Mesenchymal stem cell (in vitro differentiated cells and primary cell): ENCODE measurements around the gene ORAI2.

Source experiments
- DNase-seq: peaks from one replicate; pipeline ENCODE4 v3.0.0-alpha.2; 2013
- H2AFZ ChIP-seq: one replicate; pipeline ENCODE4 v1.6.1; 2013; ENCODE audit warnings: low read depth, mild to moderate bottlenecking, control low read depth, inconsistent platforms, low read length, moderate library complexity
- H2AK5ac ChIP-seq: 2 replicates; pipeline ENCODE4 v1.6.1; 2013; ENCODE audit warnings: low read length, moderate library complexity, mild to moderate bottlenecking, inconsistent platforms; ENCODE audit not compliant: severe bottlenecking
- H2BK120ac ChIP-seq: one replicate; pipeline ENCODE4 v1.6.1; 2013; ENCODE audit warnings: low read depth, mild to moderate bottlenecking, inconsistent platforms, low read length, moderate library complexity
- H2BK12ac ChIP-seq, 2 experiments: one replicate each; pipeline ENCODE4 v1.6.1; 2013; ENCODE audit warnings: inconsistent platforms in 2 of 2, low read length in 2 of 2, mild to moderate bottlenecking in 2 of 2, moderate library complexity in 2 of 2, control low read depth in 1 of 2
- H2BK15ac ChIP-seq: one replicate; pipeline ENCODE4 v1.6.1; 2013; ENCODE audit warnings: mild to moderate bottlenecking, low read depth, inconsistent platforms; ENCODE audit not compliant: poor library complexity, severe bottlenecking
- H2BK5ac ChIP-seq: 2 replicates; pipeline ENCODE4 v1.6.1; 2013; ENCODE audit warnings: low read depth, mild to moderate bottlenecking, low read length, control low read depth, inconsistent platforms; ENCODE audit not compliant: poor library complexity, severe bottlenecking
- H3K14ac ChIP-seq, 2 experiments: one replicate each; pipeline ENCODE4 v1.6.1; 2013; ENCODE audit warnings: inconsistent platforms in 2 of 2, low read length in 2 of 2, control low read depth in 1 of 2, mild to moderate bottlenecking in 1 of 2, moderate library complexity in 1 of 2
- H3K18ac ChIP-seq, 2 experiments: one replicate each; pipeline ENCODE4 v1.6.1; 2013; ENCODE audit warnings: inconsistent platforms in 2 of 2, low read length in 2 of 2, control low read depth in 1 of 2, low read depth in 1 of 2, mild to moderate bottlenecking in 1 of 2
- H3K23ac ChIP-seq, 2 experiments: one replicate each; pipeline ENCODE4 v1.6.1; 2013; ENCODE audit warnings: inconsistent platforms in 2 of 2, low read length in 2 of 2, mild to moderate bottlenecking in 2 of 2, moderate library complexity in 2 of 2, control low read depth in 1 of 2
- H3K27ac ChIP-seq: 2 replicates; pipeline ENCODE4 v1.5.1; 2013; ENCODE audit warnings: mild to moderate bottlenecking, moderate library complexity, low read length, control low read depth, inconsistent platforms; ENCODE audit not compliant: poor library complexity, severe bottlenecking
- H3K27me3 ChIP-seq, 2 experiments: 2 replicates each; pipeline versions ENCODE4 v1.6.1 to v1.7.0; 2013; ENCODE audit warnings: low read length in 2 of 2, mild to moderate bottlenecking in 2 of 2, moderate library complexity in 2 of 2, control low read depth in 1 of 2, inconsistent platforms in 1 of 2; ENCODE audit not compliant: control insufficient read depth in 1 of 2, insufficient read depth in 1 of 2
- H3K36me3 ChIP-seq, 2 experiments: 2 replicates each; pipeline versions ENCODE4 v1.6.1 to v1.7.0; 2013; ENCODE audit warnings: low read length in 2 of 2, control low read depth in 1 of 2, inconsistent platforms in 1 of 2, low read depth in 1 of 2, mild to moderate bottlenecking in 1 of 2; ENCODE audit not compliant: insufficient read depth in 2 of 2, control insufficient read depth in 1 of 2
- H3K4ac ChIP-seq, 2 experiments: one replicate each; pipeline ENCODE4 v1.6.1; 2013; ENCODE audit warnings: inconsistent platforms in 2 of 2, low read length in 2 of 2, mild to moderate bottlenecking in 2 of 2, moderate library complexity in 2 of 2, control low read depth in 1 of 2, low read depth in 1 of 2
- H3K4me1 ChIP-seq: 2 replicates; pipeline ENCODE4 v1.6.1; 2013; ENCODE audit warnings: low read depth, low read length, control low read depth; ENCODE audit not compliant: control insufficient read depth, insufficient read depth
- H3K4me2 ChIP-seq: 2 replicates; pipeline ENCODE4 v1.6.1; 2013; ENCODE audit warnings: low read length, mild to moderate bottlenecking, inconsistent platforms; ENCODE audit not compliant: poor library complexity, severe bottlenecking
- H3K4me3 ChIP-seq, 2 experiments: 2 replicates each; pipeline versions ENCODE4 v1.5.1 to v1.7.0; 2013; ENCODE audit warnings: low read length in 2 of 2, mild to moderate bottlenecking in 2 of 2, control low read depth in 1 of 2, low read depth in 1 of 2; ENCODE audit not compliant: insufficient read depth in 1 of 2
- H3K79me1 ChIP-seq: replicated peaks from 2 replicates; pipeline ENCODE4 v1.6.1; 2013; ENCODE audit warnings: mild to moderate bottlenecking, control low read depth, low read length, inconsistent platforms; ENCODE audit not compliant: poor library complexity, severe bottlenecking
- H3K9ac ChIP-seq: 2 replicates; pipeline ENCODE4 v1.7.0; 2013; ENCODE audit warnings: mild to moderate bottlenecking, low read length, moderate library complexity
- H3K9me3 ChIP-seq: 2 replicates; pipeline ENCODE4 v1.7.0; 2013; ENCODE audit warnings: mild to moderate bottlenecking, low read length; ENCODE audit not compliant: control insufficient read depth
- H4K8ac ChIP-seq: one replicate; pipeline ENCODE4 v1.6.1; 2013; ENCODE audit warnings: inconsistent platforms, mild to moderate bottlenecking, low read length, moderate library complexity
- H4K91ac ChIP-seq: one replicate; pipeline ENCODE4 v1.6.1; 2013; ENCODE audit warnings: mild to moderate bottlenecking, low read length, inconsistent platforms
- WGBS: methylation state at CpG from one replicate; pipeline ENCODE4 v1.1.7; 2013; ENCODE audit warnings: mixed read lengths; 5-methylcytosine and 5-hydroxymethylcytosine counted together

The ORAI2 gene

DNA sequence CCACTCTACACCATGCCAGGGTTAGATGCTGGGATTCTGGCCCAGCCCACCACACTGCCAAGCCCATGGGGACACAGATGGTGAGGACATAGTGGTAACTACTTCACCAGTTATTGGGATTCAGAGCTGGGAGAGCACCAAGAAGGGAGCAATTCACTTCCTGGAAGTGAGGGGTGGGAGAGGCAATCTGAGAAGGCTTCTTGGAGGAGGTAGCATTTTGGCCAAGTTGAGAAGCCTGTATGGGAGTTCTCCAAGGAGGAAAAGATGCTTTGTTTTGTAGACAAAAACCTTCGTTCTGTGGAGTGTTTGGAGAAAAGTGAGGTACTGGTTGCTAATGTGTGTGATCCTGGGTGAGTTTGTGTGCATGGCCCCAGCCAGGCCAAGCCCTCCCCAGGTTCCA lies 41.0 kb upstream of the ORAI2 start:
- no peaks in the 10 kb centered on the region for H3K9me3 ChIP-seq
- H2AK5ac ChIP-seq, result no peak overlapping the region
- no peak overlapping the region for H3K23ac ChIP-seq
- no peak overlapping the region for H3K27ac ChIP-seq
- no peak overlapping the region for H3K14ac ChIP-seq
- no peak overlapping the region for H2BK120ac ChIP-seq
- H3K4me1 ChIP-seq, result peaks cover 8% of the 10 kb centered on the region
- no peak overlapping the region for H2AFZ ChIP-seq
- no peak overlapping the region for H3K18ac ChIP-seq
- no peak for DNase-seq
- no peak overlapping the region for H3K9ac ChIP-seq
- H3K4me3 ChIP-seq, result no peak overlapping the region
- H2BK5ac ChIP-seq, result no peak overlapping the region
- peaks cover 17 to 24% of the 10 kb centered on the region in 2 experiments for H3K36me3 ChIP-seq
- H2BK12ac ChIP-seq, result no peak overlapping the region
- no peak overlapping the region for H3K4me2 ChIP-seq
- H3K4ac ChIP-seq, result no peak overlapping the region
- WGBS, result 100% methylated on average over 1 of the region's 1 CpG
- no peak overlapping the region for H4K8ac ChIP-seq
- no peak overlapping the region for H2BK15ac ChIP-seq
- peaks cover 14% of the 10 kb centered on the region for H3K79me1 ChIP-seq
- H4K91ac ChIP-seq, result no peak overlapping the region
- H3K27me3 ChIP-seq, result no peaks in the 10 kb centered on the region

DNA sequence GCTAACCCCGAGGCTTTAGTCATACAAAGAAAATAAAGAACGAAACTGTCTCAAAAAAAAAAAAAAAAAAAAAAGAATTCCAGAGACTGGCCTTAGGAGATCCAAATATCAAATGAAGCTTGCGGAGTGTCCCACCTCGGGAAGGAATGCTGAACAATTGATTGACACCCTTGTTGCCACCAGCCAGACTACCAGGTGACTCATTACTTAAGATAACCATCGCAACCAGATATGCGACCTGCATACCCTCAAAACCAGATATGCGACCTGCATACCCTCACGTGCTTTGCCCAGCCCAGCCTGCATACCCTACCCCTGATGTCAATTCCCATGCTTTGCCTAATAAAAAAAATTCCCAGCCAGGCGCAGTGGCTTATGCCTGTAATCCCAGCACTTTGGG lies 39.9 kb upstream of the ORAI2 start:
- Histone ChIP-seq H2BK5ac (no peak overlapping the region), H3K27ac (no peak overlapping the region), H3K4me1 (peaks cover 8% of the 10 kb centered on the region), H2BK120ac (no peak overlapping the region), H4K8ac (no peak overlapping the region), H4K91ac (no peak overlapping the region), H3K4me3 (no peak overlapping the region), H2AK5ac (no peak overlapping the region), H3K4me2 (no peak overlapping the region), H3K9ac (no peak overlapping the region), H3K14ac (no peak overlapping the region), H3K23ac (no peak overlapping the region), H2AFZ (no peak overlapping the region), H3K27me3 (no peaks in the 10 kb centered on the region), H3K18ac (no peak overlapping the region), H3K79me1 (peaks cover 14% of the 10 kb centered on the region), H2BK12ac (no peak overlapping the region), H3K4ac (no peak overlapping the region), H3K36me3 (peaks cover 13 to 24% of the 10 kb centered on the region in 2 experiments), H2BK15ac (no peak overlapping the region), H3K9me3 (no peaks in the 10 kb centered on the region)
- WGBS, result 76% methylated on average over 9 of the region's 9 CpGs
- DNase-seq, result no peak

DNA sequence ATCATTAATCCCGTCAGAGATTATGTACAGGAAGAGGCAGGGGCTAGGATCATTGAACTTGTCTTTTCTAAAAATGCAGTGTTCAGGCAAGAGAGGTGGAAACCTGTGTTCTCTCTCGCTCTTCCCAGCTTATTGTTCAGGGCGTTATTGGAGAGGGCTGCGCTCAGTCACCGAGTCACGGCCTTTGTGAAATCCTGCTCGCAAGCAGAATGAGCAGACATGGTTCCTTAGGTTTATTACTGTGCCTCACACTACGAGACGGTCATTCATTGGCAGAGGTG lies 37.8 kb upstream of the ORAI2 start:
- Histone ChIP-seq H3K18ac (peak overlapping the region; percentile 86 to 87), H3K79me1 (peaks cover 21% of the 10 kb centered on the region), H3K4ac (peak overlapping the region; percentile 79 to 81), H3K4me2 (peak overlapping the region; percentile 96), H2BK12ac (peak overlapping the region in 1 of 2 experiments; percentile 35), H4K8ac (no peak overlapping the region), H2AK5ac (peak overlapping the region; percentile 10), H3K27ac (peak overlapping the region; percentile 85), H3K9ac (peak overlapping the region; percentile 98), H3K23ac (no peak overlapping the region), H4K91ac (peak overlapping the region; percentile 92), H3K36me3 (peaks cover 29 to 33% of the 10 kb centered on the region in 2 experiments), H2AFZ (peak overlapping the region; percentile 62), H3K9me3 (no peaks in the 10 kb centered on the region), H3K27me3 (no peaks in the 10 kb centered on the region), H2BK120ac (no peak overlapping the region), H3K4me1 (peaks cover 8% of the 10 kb centered on the region), H2BK15ac (no peak overlapping the region), H3K4me3 (peak overlapping the region; percentile 88 to 97), H3K14ac (no peak overlapping the region), H2BK5ac (no peak overlapping the region)
- WGBS, result 13% methylated on average over 9 of the region's 9 CpGs
- no peak for DNase-seq

DNA sequence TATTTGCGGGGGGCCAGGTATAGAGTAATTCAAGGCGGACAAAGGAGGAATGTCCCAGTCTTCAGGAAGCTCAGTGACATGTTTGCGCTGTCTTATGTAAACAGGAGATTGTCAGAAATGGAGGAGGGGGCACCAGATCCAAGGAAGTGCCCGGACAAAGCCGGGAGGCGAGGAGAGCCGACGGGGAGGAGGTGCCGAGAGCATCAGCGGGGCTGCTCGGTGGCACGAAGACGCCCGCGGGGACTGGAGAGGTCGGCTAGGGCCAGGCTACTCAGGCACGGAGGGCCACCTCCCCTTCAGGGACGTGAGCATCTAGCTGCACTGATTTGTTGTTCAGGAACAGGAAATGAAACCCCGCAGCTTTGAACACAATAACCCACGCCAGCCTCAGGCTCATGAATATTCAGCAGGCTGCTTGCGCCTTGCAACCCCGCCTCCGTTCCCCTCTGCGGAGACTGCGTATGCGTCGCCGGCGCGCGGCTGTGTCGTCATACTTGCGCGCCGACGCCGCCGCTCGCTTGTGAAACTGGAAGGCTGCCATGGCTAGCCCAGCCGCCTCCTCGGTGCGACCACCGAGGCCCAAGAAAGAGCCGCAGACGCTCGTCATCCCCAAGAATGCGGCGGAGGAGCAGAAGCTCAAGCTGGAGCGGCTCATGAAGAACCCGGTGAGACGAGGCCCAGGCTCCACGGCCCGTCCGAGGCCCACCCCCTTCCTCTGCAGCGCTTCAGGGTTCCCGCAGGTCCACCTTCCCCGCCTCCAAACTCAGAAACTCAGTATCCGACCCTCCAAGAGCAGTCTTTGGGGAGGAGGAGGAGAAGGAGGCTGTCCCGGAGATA lies 37.3 kb upstream of the ORAI2 start, which contains the start of gene PRKRIP1:
Gene PRKRIP1 (plus strand): TSS at position 491 of the 837 bp plus-strand sequence. CDS start 49 bp downstream, at position 540.
- peak within 1 kb of the TSS; percentile 62 for H2AFZ ChIP-seq
- H2BK15ac ChIP-seq, result peak within 1 kb of the TSS; percentile 60
- peak within 1 kb of the TSS; percentile 92 for H4K91ac ChIP-seq
- peak within 1 kb of the TSS; percentile 21 to 35 for H2BK12ac ChIP-seq
- H2AK5ac ChIP-seq, result peak within 1 kb of the TSS; percentile 10
- H2BK5ac ChIP-seq, result no peak within 1 kb of the TSS
- peak within 1 kb of the TSS; percentile 90 for H4K8ac ChIP-seq
- H3K18ac ChIP-seq, result peak within 1 kb of the TSS; percentile 86 to 87
- peak; percentile 98 for DNase-seq
- H3K79me1 ChIP-seq, result peaks cover 19% of the 10 kb centered on the region
- H3K4me2 ChIP-seq, result peak within 1 kb of the TSS; percentile 96
- peaks cover 26 to 36% of the 10 kb centered on the region in 2 experiments for H3K36me3 ChIP-seq
- H3K23ac ChIP-seq, result peak within 1 kb of the TSS in 1 of 2 experiments; percentile 79
- H3K14ac ChIP-seq, result peak within 1 kb of the TSS in 1 of 2 experiments; percentile 87
- peak within 1 kb of the TSS; percentile 88 to 97 for H3K4me3 ChIP-seq
- peak within 1 kb of the TSS; percentile 98 for H3K9ac ChIP-seq
- peak within 1 kb of the TSS; percentile 73 for H2BK120ac ChIP-seq
- peak within 1 kb of the TSS; percentile 80 to 81 for H3K4ac ChIP-seq
- peak within 1 kb of the TSS; percentile 85 for H3K27ac ChIP-seq
- peaks cover 6% of the 10 kb centered on the region for H3K4me1 ChIP-seq
- no peaks in the 10 kb centered on the region for H3K27me3 ChIP-seq
- H3K9me3 ChIP-seq, result no peaks in the 10 kb centered on the region
- under 1% methylated on average over 41 of the region's 59 CpGs for WGBS
